ENCODE measurements around the gene PIMREG.

DNA sequence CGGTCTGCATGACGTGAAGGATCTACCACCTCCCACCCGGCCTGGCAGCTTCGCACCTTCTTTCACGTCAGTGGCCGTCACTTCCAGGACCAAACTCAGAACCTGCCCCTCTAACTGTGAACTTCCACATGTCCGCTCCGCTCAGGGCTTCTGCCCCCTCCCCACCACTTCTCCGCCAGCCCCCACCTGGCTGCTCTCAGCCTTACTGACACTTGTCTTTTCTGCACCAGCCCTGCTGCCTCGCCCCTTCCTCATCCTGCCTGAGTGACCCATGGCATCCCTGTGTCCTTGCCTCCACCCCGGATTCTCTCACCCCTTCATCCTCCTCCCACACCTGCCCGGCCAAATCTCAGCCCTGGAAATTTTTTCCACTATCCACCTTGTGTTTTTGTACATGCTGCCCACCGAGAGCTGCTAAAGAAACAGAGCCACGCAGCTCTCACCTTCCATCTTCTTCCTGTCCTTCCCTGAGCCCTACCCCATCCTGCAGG is 14.2 kb downstream of the PIMREG start:
- no peak for TF ChIP-seq EZH2phosphoT487 (IDR thresholded peaks at IDR 0.05; ENCODE audit: insufficient read depth, low read depth)
- no peak for TF ChIP-seq EZH2 (IDR thresholded peaks at IDR 0.05; ENCODE audit: insufficient read depth, poor library complexity, severe bottlenecking)
